ENCODE data around the gene CPT1B.
"Not testable (repeated sequence)": the region's sequence is repeated elsewhere in the genome, so short reads cannot be mapped to it uniquely, and the experiment has no call there.

Gene CPT1B

DNA sequence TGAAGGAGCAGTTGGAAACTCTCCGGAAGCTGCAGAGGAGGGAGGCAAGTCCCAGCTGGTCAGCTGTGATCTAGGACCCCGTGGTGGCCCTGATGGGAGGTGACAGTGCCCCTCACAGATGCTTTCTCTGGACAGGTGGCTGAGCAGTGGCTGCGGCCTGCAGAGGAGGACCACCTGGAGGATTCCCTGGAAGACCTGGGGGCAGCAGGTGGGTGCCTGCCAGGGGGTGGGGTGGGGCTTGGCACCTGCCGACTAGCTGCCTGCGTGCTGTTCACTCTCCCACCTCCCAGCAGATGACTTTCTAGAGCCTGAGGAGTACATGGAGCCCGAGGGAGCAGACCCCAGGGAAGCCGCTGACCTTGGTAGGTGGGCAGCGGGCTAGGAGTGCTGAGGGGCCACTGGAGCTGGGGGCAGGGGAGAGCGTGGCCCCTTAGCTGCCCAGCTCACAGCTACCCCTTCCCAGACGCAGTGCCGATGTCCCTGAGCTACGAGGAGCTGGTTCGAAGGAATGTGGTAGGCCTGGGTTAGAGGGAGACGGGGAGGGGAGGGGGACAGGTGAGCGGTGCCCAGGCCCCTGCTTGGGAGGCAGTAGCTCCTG lies 55.9 kb downstream of the CPT1B start:
- H3K9me3 ChIP-seq (replicated peaks; ENCODE audit: low read length): no peaks in the 10 kb centered on the region
- H3K4me2 ChIP-seq (ENCODE audit: low read length): no peak overlapping the region
- peaks cover 53% of the 10 kb centered on the region for H3K36me3 ChIP-seq (ENCODE audit: insufficient read depth, low read length)
- H3K27me3 ChIP-seq (ENCODE audit: control insufficient read depth, insufficient read depth, low read length): no peaks in the 10 kb centered on the region
- H3K4me1 ChIP-seq (ENCODE audit: control insufficient read depth, insufficient read depth, low read length): peaks cover 23% of the 10 kb centered on the region
- H3K9ac ChIP-seq (ENCODE audit: low read depth, low read length): no peak overlapping the region
- H3K4me3 ChIP-seq (ENCODE audit: low read length): no peak overlapping the region

DNA sequence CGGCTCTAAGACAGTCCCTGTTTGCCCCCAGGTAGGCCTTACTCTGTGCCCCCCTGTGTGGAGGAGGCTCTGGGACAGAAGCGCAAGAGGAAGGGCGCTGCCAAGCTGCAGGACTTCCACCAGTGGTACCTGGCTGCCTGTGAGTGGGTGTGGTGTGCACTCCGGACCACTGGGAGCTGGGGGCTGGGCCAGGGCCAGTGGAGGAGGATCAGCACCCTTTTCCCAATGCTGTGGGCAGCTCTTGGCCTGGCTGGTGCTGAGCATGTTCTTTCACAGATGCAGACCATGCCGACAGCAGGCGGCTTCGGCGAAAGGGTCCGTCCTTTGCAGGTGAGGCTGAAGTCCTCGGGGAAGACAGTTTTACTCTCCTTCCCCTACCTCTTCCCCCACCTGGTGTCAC lies 56.5 kb downstream of the CPT1B start:
- Histone ChIP-seq H3K4me1 (ENCODE audit: control insufficient read depth, insufficient read depth, low read length) (peaks cover 17% of the 10 kb centered on the region), H3K4me2 (ENCODE audit: low read length) (no peak overlapping the region), H3K27me3 (ENCODE audit: control insufficient read depth, insufficient read depth, low read length) (no peaks in the 10 kb centered on the region), H3K36me3 (ENCODE audit: insufficient read depth, low read length) (peaks cover 59% of the 10 kb centered on the region), H3K9me3 (replicated peaks; ENCODE audit: low read length) (no peaks in the 10 kb centered on the region), H3K9ac (ENCODE audit: low read depth, low read length) (no peak overlapping the region), H3K4me3 (ENCODE audit: low read length) (no peak overlapping the region)

DNA sequence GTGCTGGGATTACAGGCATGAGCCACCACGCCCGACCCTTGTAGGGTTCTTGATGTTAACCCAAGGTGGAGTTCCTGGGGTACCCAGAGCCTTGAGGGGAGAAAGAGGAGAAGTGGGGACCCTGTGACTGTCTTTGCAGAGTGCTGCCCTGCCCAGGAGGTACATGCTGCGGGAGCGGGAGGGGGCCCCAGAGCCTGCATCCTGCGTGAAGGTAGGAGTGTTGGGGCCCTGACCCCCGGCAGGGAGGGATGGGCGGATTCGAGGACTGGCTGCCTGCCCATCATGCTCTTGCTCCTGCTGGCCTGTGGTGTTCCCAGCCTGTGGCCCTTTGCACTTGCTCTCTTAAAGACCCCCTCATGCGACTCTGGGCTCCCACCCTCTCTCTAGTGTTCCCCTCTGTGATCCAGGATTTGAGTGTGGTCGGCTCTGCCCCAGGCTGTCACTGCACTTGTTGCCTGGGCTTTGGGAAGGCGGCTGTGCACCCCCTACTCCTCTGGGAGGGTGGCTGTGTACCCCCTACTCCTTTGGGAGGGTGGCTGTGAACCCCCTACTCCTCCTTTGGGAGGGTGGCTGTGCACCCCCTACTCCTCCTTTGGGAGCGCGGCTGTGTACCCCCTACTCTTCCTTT lies 57.3 kb downstream of the CPT1B start:
- Histone ChIP-seq H3K4me2 (ENCODE audit: low read length) (no peak overlapping the region), H3K9ac (ENCODE audit: low read depth, low read length) (no peak overlapping the region), H3K9me3 (replicated peaks; ENCODE audit: low read length) (no peaks in the 10 kb centered on the region), H3K4me1 (ENCODE audit: control insufficient read depth, insufficient read depth, low read length) (peaks cover 15% of the 10 kb centered on the region), H3K4me3 (ENCODE audit: low read length) (no peak overlapping the region), H3K36me3 (ENCODE audit: insufficient read depth, low read length) (peaks cover 63% of the 10 kb centered on the region), H3K27me3 (ENCODE audit: control insufficient read depth, insufficient read depth, low read length) (no peaks in the 10 kb centered on the region)

DNA sequence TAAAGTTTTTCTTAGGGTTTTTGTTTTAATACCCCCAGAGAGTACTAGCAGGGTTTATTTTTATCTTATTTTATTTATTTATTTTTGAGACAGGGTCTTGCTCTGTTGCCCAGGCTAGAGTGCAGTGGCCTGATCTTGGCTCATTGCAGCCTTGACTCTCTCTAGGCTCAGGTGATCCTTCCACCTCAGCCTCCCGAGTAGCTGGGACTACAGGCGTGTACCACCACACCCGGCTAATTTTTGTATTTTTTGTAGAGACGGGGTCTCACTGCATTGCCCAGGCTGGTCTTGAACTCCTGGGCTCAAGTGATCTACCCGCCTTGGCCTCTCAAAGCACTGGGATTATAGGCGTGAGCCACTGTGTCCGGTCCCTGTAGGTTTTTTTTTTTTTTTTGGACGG lies 58.0 kb downstream of the CPT1B start:
- Histone ChIP-seq H3K36me3 (ENCODE audit: insufficient read depth, low read length) (peaks cover 63% of the 10 kb centered on the region), H3K4me1 (ENCODE audit: control insufficient read depth, insufficient read depth, low read length) (peaks cover 15% of the 10 kb centered on the region)
- H3K9me3 ChIP-seq (replicated peaks; ENCODE audit: low read length); H3K27me3 ChIP-seq (ENCODE audit: control insufficient read depth, insufficient read depth, low read length); H3K4me3 ChIP-seq (ENCODE audit: low read length); H3K9ac ChIP-seq (ENCODE audit: low read depth, low read length); H3K4me2 ChIP-seq (ENCODE audit: low read length): not testable (repeated sequence)

DNA sequence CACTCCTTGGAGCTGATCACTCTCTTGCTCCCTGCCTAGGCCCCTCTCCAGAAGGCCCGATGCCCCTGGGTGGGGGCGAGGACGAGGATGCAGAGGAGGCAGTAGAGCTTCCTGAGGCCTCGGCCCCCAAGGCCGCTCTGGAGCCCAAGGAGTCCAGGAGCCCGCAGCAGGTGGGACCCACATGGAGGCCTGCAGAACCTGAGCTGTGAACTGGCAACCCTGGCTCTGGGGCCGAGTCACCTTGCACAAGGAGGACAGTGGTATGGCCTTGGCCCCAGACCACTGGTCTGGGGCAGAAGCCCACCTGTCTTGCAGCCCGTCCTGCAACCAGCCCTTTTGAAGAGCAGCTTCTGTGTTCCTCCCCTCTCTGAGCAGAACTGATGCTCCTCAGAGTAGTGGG lies 59.1 kb downstream of the CPT1B start:
- peaks cover 59% of the 10 kb centered on the region for H3K36me3 ChIP-seq (ENCODE audit: insufficient read depth, low read length)
- H3K4me1 ChIP-seq (ENCODE audit: control insufficient read depth, insufficient read depth, low read length): peaks cover 7% of the 10 kb centered on the region
- H3K9me3 ChIP-seq (replicated peaks; ENCODE audit: low read length): no peaks in the 10 kb centered on the region
- H3K4me3 ChIP-seq (ENCODE audit: low read length): no peak overlapping the region
- no peak overlapping the region for H3K9ac ChIP-seq (ENCODE audit: low read depth, low read length)
- H3K4me2 ChIP-seq (ENCODE audit: low read length): no peak overlapping the region
- no peaks in the 10 kb centered on the region for H3K27me3 ChIP-seq (ENCODE audit: control insufficient read depth, insufficient read depth, low read length)
